Measurements from ENCODE around the gene ELOVL5.
A peak's percentile ranks its signal among the peaks of the same experiment; 100 is the strongest.

The ELOVL5 gene

DNA sequence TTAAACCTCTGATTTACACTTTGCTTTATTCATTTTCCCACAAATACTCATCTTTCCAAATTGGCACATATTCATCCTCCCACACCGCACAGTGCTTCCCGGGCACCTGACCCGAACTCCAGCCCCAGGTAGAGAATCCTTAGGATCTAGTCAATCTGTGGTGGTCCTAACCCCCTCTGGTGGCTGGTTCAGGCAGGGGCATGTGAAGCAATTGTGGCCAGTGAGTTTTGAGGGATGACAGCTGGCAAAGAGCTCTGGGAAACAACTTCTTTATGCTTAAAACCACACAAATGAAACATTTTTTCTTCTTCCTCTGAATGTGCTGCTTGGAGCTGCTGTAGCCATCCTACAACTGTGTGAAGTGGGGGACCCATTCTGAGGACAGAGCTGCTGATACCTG, 54.7 kb downstream of the ELOVL5 start:
- no peak overlapping the region for H3K4me3 ChIP-seq (ENCODE audit: low read depth, low read length)
- TF ChIP-seq, protein P1, sequence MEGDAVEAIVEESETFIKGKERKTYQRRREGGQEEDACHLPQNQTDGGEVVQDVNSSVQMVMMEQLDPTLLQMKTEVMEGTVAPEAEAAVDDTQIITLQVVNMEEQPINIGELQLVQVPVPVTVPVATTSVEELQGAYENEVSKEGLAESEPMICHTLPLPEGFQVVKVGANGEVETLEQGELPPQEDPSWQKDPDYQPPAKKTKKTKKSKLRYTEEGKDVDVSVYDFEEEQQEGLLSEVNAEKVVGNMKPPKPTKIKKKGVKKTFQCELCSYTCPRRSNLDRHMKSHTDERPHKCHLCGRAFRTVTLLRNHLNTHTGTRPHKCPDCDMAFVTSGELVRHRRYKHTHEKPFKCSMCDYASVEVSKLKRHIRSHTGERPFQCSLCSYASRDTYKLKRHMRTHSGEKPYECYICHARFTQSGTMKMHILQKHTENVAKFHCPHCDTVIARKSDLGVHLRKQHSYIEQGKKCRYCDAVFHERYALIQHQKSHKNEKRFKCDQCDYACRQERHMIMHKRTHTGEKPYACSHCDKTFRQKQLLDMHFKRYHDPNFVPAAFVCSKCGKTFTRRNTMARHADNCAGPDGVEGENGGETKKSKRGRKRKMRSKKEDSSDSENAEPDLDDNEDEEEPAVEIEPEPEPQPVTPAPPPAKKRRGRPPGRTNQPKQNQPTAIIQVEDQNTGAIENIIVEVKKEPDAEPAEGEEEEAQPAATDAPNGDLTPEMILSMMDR (IDR thresholded peaks at IDR 0.05; ENCODE audit: low read depth, low read length): peak; percentile 59

- TF ChIP-seq, protein P1 (IDR thresholded peaks at IDR 0.05; ENCODE audit: low read depth, low read length): no peak
Observed at GRCh38 chr6:53293691-53294090, 55.1 kb downstream of the ELOVL5 start.

GRCh38 chr6:53290537-53291510, 57.9 kb downstream of the ELOVL5 start:
- H3K4me3 ChIP-seq (ENCODE audit: low read depth, low read length): no peak overlapping the region
- TF ChIP-seq, protein P1 (IDR thresholded peaks at IDR 0.05; ENCODE audit: low read depth, low read length): no peak

More at GRCh38 chr6:53293691-53294090, 55.1 kb downstream of the ELOVL5 start:
- no peak overlapping the region for H3K4me3 ChIP-seq (ENCODE audit: low read depth, low read length)

DNA sequence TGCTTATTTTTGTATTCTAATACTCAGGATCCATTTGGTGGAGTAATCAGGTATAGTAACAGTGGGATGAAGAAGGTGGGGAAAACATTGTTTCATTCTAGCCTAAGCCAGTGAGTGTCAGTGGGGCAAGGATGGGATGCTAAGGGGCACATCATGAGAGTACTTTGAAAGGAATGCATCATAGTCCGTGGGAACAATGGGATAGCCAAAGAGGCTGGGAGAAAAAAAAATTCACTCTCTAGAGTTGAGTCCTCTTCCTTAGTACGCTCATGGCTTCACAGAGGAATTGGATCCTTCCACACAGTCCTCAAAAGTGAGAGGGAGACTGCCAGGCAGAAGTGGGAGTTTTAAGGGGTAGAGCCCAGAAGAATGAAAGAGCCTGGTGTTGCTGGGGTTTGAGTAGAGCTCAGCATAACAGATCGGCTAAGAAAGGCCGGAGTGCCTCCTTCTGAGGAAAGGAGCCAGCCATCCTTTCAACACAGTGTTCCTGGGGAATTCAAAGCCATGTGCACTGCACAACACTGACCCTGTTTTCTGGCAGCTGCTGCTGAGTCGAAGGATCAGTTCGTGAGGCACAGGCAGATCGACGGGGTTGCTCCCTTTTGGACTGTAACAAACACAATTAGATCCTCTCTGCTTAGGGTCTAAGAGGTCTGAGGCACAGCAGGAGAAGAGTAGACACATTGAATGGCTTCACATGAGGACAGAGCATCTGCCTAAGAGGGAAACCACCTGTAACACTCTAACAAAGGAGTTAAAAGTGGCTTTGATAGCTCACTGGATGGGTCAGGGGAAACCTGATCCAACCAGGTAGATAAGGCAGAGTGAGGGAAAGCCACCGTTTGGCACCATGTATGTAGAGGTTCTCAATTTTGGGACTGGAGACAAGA, 61.2 kb downstream of the ELOVL5 start:
- TF ChIP-seq, protein P1 (IDR thresholded peaks at IDR 0.05; ENCODE audit: low read depth, low read length): no peak
- no peak overlapping the region for H3K4me3 ChIP-seq (ENCODE audit: low read depth, low read length)

GRCh38 chr6:53284901-53285300, 63.8 kb downstream of the ELOVL5 start:
- TF ChIP-seq, protein P1 (IDR thresholded peaks at IDR 0.05; ENCODE audit: low read depth, low read length): no peak
- H3K4me3 ChIP-seq (ENCODE audit: low read depth, low read length): no peak overlapping the region

DNA sequence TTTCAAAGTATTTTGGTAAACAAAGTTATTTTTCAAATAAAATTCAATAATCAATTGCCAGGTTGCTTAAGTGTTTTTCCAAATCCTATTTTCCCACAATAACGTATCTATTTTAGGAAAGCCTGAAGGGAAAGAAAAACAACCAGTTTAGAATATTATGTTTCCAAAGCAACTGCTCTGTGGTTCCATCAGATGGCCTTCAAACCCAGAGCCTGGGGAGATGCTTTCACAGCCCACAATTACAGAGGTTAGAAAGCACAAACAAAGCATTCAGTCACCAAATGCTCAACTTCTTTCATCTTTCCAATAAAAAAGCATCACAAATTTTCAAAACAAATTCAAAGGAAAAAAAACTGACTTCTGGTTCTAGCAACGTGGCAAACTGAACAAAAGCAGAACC, 66.0 kb downstream of the ELOVL5 start:
- TF ChIP-seq, protein P1 (IDR thresholded peaks at IDR 0.05; ENCODE audit: low read depth, low read length): no peak
- no peak overlapping the region for H3K4me3 ChIP-seq (ENCODE audit: low read depth, low read length)

Data from WI38 (cell line).